GM12891 (cell line): ENCODE measurements around the gene SMG6.

Source experiments
- DNase-seq: peaks from one replicate; pipeline ENCODE4 v3.0.0; 2011; ENCODE audit warnings: low spot score; ENCODE audit not compliant: insufficient read length
- FAIRE-seq: peaks from 2 replicates; lab custom pipeline; 2011; peaks lifted over from hg19 to GRCh38; lab: Jason Lieb, UNC
- PAX5 ChIP-seq: IDR thresholded peaks from 2 replicates; pipeline ENCODE4 v1.6.1; 2011; ENCODE audit warnings: low read length, moderate library complexity, mild to moderate bottlenecking; ENCODE audit not compliant: insufficient read depth, severe bottlenecking
- POLR2A ChIP-seq: IDR thresholded peaks from 2 replicates; pipeline ENCODE4 v1.6.1; 2011; ENCODE audit warnings: low read depth, low read length, control low read depth
- POLR2AphosphoS5 ChIP-seq: IDR thresholded peaks from 2 replicates; pipeline ENCODE4 v1.6.1; 2011; ENCODE audit warnings: low read depth, low read length, control low read depth
- POU2F2 ChIP-seq: IDR thresholded peaks from 2 replicates; pipeline ENCODE4 v1.6.1; 2011; ENCODE audit warnings: low read depth, mild to moderate bottlenecking, control low read depth, low read length, moderate library complexity
- SPI1 ChIP-seq: IDR thresholded peaks from 2 replicates; pipeline ENCODE4 v1.6.1; 2011; ENCODE audit warnings: low read depth, low read length, control low read depth
- TAF1 ChIP-seq: IDR thresholded peaks from 2 replicates; pipeline ENCODE4 v1.6.1; 2011; ENCODE audit warnings: low read depth, low read length, control low read depth

Gene SMG6

GRCh38 chr17:2222901-2223616 is 80.5 kb downstream of the SMG6 start:
- FAIRE-seq: peak; percentile 64

GRCh38 chr17:2222301-2222700 is 81.3 kb downstream of the SMG6 start:
- FAIRE-seq: no peak
- no peak for DNase-seq
- no peak for TF ChIP-seq SPI1
- TF ChIP-seq PAX5: no peak
- no peak for TF ChIP-seq TAF1

More at GRCh38 chr17:2222901-2223616, 80.5 kb downstream of the SMG6 start:
- TF ChIP-seq POU2F2 (no peak), POLR2A (no peak), POLR2AphosphoS5 (no peak), TAF1 (no peak), PAX5 (no peak), SPI1 (no peak)
- no peak for DNase-seq

- TF ChIP-seq POLR2AphosphoS5 (no peak), TAF1 (no peak), POLR2A (no peak), SPI1 (no peak), POU2F2 (no peak), PAX5 (no peak)
- no peak for DNase-seq
- peak; percentile 87 for FAIRE-seq
Measured at GRCh38 chr17:2218426-2218825, 85.2 kb downstream of the SMG6 start.

GRCh38 chr17:2215616-2216364 is 87.8 kb downstream of the SMG6 start:
- peak; percentile 60 for DNase-seq
- TF ChIP-seq POLR2AphosphoS5 (peak; percentile 95), POU2F2 (peak; percentile 63; the same call in 1 of the 2 replicates), TAF1 (peak; percentile 81), POLR2A (peak; percentile 92), PAX5 (no peak), SPI1 (peak; percentile 50; the same call in 1 of the 2 replicates)
- peak; percentile 98 for FAIRE-seq

GRCh38 chr17:2214929-2215615 is 88.5 kb downstream of the SMG6 start:
- FAIRE-seq (no peak), DNase-seq (no peak)
- TF ChIP-seq POLR2AphosphoS5 (no peak), PAX5 (no peak), SPI1 (no peak), POU2F2 (no peak), POLR2A (no peak)

- FAIRE-seq: peak; percentile 16
- no peak for DNase-seq
- TF ChIP-seq POLR2A (no peak), PAX5 (no peak), POU2F2 (no peak), TAF1 (no peak), SPI1 (no peak), POLR2AphosphoS5 (no peak)
Measured at GRCh38 chr17:2214047-2214928, 89.3 kb downstream of the SMG6 start.

GRCh38 chr17:2213291-2213960 is 90.2 kb downstream of the SMG6 start:
- FAIRE-seq: no peak
- DNase-seq: no peak
- TF ChIP-seq PAX5 (no peak), SPI1 (no peak), POLR2AphosphoS5 (no peak)

- TF ChIP-seq POLR2A (no peak), SPI1 (no peak), TAF1 (no peak)
- FAIRE-seq (peak; percentile 50), DNase-seq (no peak)
Measured at GRCh38 chr17:2212400-2212981, 91.1 kb downstream of the SMG6 start.
